ENCODE data around the gene PROB1. TPM values are rescaled to one million over a fixed set of nuclear protein-coding genes. Genes with fewer than 3 reads are reported as not detected.
"Not testable (repeated sequence)": the region's sequence is repeated elsewhere in the genome, so short reads cannot be mapped to it uniquely, and the experiment has no call there.

PROB1 gene
- total RNA-seq, 1 experiment from 2014 or later = 0.17 TPM

GRCh38 chr5:139379626-139380449 lies 15.1 kb downstream of the PROB1 start:
- no peak for DNase-seq (ENCODE audit: low read depth)

DNA sequence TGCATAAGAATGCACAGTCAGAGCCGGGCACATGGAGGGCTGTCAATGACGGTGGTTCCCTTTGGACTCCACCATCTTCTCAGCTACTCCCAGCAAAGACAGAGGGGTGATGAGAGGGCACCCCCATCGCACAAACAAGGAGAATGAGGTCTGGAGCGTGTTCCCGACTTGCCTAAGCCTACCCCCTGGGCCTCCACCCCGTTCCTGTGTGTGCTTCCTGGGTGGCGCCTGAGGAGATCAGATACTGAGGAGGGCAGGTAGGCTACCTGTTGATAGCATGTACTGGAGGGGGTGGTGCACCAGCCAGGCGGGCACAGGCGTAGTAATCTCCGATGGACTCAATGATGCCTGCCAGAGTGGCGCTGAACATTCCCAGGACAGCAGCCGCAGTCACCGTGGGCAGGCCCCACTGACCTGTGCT lies 16.0 kb downstream of the PROB1 start:
- no peak for DNase-seq (ENCODE audit: low read depth)

DNA sequence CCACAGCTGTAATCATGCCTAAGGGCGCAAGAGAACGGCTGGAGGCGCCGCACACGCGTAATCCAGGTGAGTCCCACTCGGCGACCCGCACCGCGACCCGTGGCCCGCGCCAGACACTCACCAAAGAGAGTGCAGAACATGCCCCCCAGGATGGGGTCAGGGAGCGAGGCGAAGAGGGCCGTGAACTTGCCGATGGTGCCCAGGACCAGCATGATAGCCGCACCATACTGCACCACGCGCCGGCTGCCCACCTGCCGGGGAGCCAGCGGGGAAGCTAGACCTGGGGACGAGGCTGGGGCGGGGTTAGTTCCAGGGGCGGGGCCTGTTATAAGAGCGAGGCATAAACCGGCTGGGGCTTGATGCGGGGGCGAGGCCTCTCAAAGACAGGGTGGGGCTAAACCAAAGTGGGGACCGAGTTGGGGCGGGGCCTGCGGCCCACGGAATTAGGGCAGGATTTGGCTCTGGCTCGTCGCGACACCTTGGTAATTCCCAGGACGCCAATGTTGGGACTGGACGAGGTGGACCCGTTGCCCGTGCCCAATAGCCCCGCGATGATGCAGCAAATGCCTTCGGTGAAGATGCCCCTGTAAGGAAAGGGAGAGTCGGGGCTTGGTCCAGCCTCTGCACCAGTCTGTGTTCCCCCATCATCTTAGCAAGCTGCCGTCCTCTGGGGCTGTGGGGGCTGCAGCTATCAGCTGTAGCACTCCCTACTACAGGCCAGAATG lies 16.6 kb downstream of the PROB1 start:
- no peak for DNase-seq (ENCODE audit: low read depth)

DNA sequence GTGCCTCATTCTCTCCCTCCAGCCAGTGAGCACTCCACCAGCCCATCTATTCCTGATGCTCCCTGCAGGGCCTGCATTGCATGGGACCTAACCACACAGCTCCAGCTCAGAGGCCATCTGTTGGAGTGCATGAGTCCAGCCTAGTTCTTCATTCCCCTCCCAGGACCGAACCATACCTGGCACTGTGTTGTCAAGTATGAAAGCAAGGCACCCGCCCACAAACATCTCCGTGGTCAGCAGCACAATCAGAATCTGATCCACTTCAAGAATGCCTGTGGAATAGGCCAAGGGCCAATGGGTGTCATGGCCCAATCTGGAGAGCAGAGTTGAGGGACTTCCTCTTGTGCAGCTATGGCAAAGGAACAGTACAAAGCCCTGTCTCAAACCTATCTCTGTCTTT lies 17.7 kb downstream of the PROB1 start:
- DNase-seq (ENCODE audit: low read depth) = no peak

GRCh38 chr5:139376364-139376763 lies 18.5 kb downstream of the PROB1 start:
- no peak for DNase-seq (ENCODE audit: low read depth)

DNA sequence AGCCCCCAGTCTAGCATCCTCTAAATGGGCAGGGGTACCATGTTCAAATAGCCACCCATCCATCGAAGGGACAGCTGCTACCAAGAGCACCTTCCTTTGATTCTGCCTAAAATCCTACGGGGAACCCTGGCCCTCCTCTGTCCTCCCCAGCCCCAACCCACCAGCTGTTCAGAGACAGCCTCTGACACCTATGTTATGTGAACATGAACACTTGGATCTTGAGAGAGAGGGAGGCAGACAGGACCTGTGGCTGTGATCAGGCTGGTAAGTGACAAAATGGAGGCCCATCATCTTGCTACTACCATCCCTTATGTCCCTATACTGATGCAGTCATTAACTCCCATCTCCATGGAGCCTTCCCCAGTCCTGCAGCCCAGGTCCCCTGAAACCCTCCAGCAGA lies 20.0 kb downstream of the PROB1 start:
- no peak for DNase-seq (ENCODE audit: low read depth)

- no peak for DNase-seq (ENCODE audit: low read depth)
Measured at GRCh38 chr5:139371482-139372435, 23.1 kb downstream of the PROB1 start.

GRCh38 chr5:139369181-139369580 lies 25.7 kb downstream of the PROB1 start:
- DNase-seq (ENCODE audit: low read depth) = no peak

DNA sequence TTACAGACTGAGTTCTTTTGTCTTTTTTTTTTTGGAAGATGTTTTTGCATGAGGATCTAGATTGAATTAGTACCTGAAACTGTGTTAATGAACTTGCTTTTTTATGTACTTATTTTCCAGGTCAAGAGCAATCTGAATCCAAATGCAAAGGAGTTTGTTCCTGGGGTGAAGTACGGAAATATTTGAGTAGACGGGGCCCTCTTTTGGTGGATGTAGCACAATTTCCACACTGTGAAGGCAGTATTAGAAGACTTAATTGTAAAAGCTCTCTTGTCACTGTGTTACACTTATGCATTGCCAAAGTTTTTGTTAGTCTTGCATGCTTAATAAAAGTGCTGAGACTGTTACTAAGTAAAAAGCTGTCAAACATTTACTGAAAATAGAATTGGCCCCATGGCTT lies 26.3 kb downstream of the PROB1 start:
- DNase-seq (ENCODE audit: low read depth) = no peak

GRCh38 chr5:139364466-139364865 lies 30.4 kb downstream of the PROB1 start:
- DNase-seq (ENCODE audit: low read depth) = no peak

GRCh38 chr5:139363937-139364336 lies 31.0 kb downstream of the PROB1 start:
- no peak for DNase-seq (ENCODE audit: low read depth)

DNA sequence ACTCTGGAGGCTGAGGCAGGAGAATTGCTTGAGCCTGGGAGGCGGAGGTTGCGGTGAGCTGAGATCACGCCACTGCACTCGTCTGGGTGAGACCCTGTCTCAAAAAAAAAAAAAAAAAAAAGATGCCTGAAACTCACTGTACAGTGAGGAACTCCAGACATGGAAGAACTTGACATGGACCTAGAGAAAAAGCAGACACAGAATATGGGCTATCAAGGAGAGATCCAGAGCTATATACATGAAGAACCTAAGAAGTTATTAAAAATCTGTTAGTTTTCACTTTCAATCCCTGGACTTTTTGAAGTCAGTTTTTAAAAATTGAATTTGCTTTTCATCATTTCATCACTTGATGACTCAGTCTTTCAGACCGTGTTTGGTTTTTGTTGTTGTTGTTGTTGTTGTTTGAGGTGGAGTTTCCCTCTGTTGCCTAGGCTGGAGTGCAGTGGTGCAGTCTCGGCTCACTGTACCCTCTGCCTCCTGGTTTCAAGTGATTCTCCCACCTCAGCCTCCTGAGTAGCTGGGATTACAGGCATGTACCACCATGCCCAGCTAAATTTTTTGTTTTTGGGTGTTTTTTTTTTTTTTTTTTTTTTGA lies 33.0 kb downstream of the PROB1 start:
- no peak for DNase-seq (ENCODE audit: low read depth)

DNA sequence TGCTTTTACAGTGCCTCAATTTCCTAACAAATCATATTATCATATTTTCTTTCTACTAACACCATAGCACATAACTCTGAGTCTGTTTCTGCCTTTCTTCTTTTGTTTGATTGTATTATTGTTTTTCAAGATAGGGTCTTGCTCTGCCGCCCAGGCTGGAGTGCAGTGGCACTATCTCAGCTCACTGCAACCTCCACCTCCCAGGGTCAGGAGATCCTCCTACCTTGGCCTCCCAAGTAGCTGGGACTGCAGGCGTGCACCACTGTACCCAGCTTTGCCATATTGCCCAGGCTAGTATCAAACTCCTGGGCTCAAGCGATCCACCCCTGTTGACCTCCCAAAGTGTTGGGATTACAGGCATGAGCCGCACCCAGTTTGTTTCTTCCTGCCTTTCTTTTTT lies 34.5 kb downstream of the PROB1 start:
- no peak for DNase-seq (ENCODE audit: low read depth)

DNA sequence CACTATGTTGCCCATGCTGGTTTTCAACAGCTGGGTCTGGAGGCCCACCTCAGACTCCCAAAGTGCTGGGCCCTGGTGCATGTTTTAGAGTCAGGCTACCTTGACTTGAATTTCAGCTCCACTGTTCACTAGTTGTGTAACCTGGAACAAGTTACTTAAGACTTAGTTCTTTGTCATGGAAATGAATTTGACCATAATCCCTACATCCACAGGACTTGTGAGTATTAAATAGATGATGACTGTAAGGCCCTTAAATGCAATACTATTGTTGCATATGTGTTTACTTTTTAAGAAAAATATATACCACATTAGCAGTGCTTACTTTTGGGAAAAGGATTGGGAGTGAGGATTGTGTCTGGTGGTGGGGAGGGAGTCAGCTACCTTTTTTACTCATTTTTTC lies 36.8 kb downstream of the PROB1 start:
- DNase-seq (ENCODE audit: low read depth) = no peak

GRCh38 chr5:139355900-139356299 lies 39.0 kb downstream of the PROB1 start:
- not testable (repeated sequence) for DNase-seq (ENCODE audit: low read depth)

GRCh38 chr5:139354186-139354585 lies 40.7 kb downstream of the PROB1 start:
- DNase-seq (ENCODE audit: low read depth) = no peak

GRCh38 chr5:139347863-139348262 lies 47.0 kb downstream of the PROB1 start:
- DNase-seq (ENCODE audit: low read depth) = not testable (repeated sequence)

DNA sequence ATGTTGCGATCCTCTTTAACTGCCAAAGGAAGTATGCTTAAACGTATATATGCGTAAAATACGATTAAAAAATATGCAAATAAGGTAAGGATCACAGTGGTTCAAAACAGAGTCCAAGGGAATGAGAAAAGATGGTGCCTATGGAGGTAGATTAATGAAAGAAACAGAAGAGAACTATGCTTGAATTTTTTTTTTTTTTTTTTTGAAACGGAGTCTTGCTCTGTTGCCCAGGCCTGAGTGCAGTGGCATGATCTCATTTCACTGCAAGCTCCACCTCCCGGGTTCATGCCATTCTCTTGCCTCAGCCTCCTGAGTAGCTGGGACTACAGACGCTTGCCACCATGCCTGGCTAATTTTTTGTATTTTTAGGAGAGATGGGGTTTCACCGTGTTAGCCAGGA lies 49.5 kb downstream of the PROB1 start:
- not testable (repeated sequence) for DNase-seq (ENCODE audit: low read depth)

- no peak for DNase-seq (ENCODE audit: low read depth)
Measured at GRCh38 chr5:139344177-139344576, 50.7 kb downstream of the PROB1 start.

- no peak for DNase-seq (ENCODE audit: low read depth)
Measured at GRCh38 chr5:139343476-139343875, 51.4 kb downstream of the PROB1 start.

- no peak for DNase-seq (ENCODE audit: low read depth)
Measured at GRCh38 chr5:139342423-139342723, 52.5 kb downstream of the PROB1 start.
